H1 (cell line): ENCODE measurements around the gene NXPH2. TPM values are rescaled to one million over a fixed set of nuclear protein-coding genes. Genes with fewer than 3 reads are reported as not detected.
A peak's percentile ranks its signal among the peaks of the same experiment; 100 is the strongest.

ENCODE experiments used
- CTCF ChIA-PET: fragments of 300-600 bp; sonication (Branson Sonifier 250); formaldehyde crosslinking; loops from one replicate; lab custom pipeline; 2021; ENCODE audit not compliant: partially characterized antibody; lab: Charles Lee
- POLR2A ChIA-PET: fragments of 300-600 bp; sonication (Branson Sonifier 250); formaldehyde crosslinking; loops from one replicate; lab custom pipeline; 2021; ENCODE audit warnings: inconsistent platforms; ENCODE audit not compliant: partially characterized antibody; lab: Charles Lee
- DNase-seq, 2 experiments: peaks; one replicate each; pipeline versions ENCODE4 v3.0.0 to v3.0.0-alpha.2; 2010 to 2022; ENCODE audit warnings: low spot score in 2 of 2, low read depth in 1 of 2, mixed read lengths in 1 of 2
- FAIRE-seq: peaks from 2 replicates; lab custom pipeline; 2011; peaks lifted over from hg19 to GRCh38; lab: Jason Lieb, UNC
- H2AFZ ChIP-seq: 2 replicates; pipeline ENCODE4 v1.8.1; 2012; ENCODE audit warnings: low read length, inconsistent platforms
- H2AK5ac ChIP-seq: 2 replicates; pipeline ENCODE4 v1.6.1; 2013; ENCODE audit warnings: low read depth, low read length
- H2BK120ac ChIP-seq: replicated peaks from 2 replicates; pipeline ENCODE3; 2013; ENCODE audit warnings: low read depth, low read length, inconsistent platforms
- H2BK12ac ChIP-seq: 2 replicates; pipeline ENCODE4 v1.6.1; 2013; ENCODE audit warnings: low read depth, low read length
- H2BK15ac ChIP-seq: 2 replicates; pipeline ENCODE4 v1.6.1; 2013; ENCODE audit warnings: low read length
- H2BK20ac ChIP-seq: 2 replicates; pipeline ENCODE4 v1.6.1; 2013; ENCODE audit warnings: low read length
- H2BK5ac ChIP-seq: 2 replicates; pipeline ENCODE4 v1.6.1; 2013; ENCODE audit warnings: low read depth, low read length
- H3K14ac ChIP-seq: 2 replicates; pipeline ENCODE4 v1.6.1; 2013; ENCODE audit warnings: inconsistent platforms; ENCODE audit not compliant: insufficient read length
- H3K18ac ChIP-seq: 2 replicates; pipeline ENCODE4 v1.6.1; 2013; ENCODE audit warnings: low read length; ENCODE audit errors: extremely low read depth
- H3K23ac ChIP-seq: 2 replicates; pipeline ENCODE4 v1.6.1; 2013; ENCODE audit warnings: inconsistent platforms; ENCODE audit not compliant: insufficient read length
- H3K23me2 ChIP-seq: 2 replicates; pipeline ENCODE4 v1.6.1; 2013; ENCODE audit warnings: low read depth, low read length
- H3K27ac ChIP-seq: 2 replicates; pipeline ENCODE4 v1.6.1; 2011; ENCODE audit warnings: low read depth, low read length, inconsistent platforms
- H3K27me3 ChIP-seq, 4 experiments: replicated peaks in 1 of 4; 1 replicate in 1 of 4; 2 replicates in 3 of 4; pipeline versions ENCODE4 v1.6.1 to v1.8.1; 2011 to 2013; ENCODE audit warnings: low read length in 3 of 4, mild to moderate bottlenecking in 3 of 4, inconsistent platforms in 2 of 4, mixed read lengths in 2 of 4, moderate library complexity in 1 of 4; ENCODE audit not compliant: control insufficient read depth in 3 of 4, insufficient read depth in 3 of 4; ENCODE audit errors: extremely low read depth in 1 of 4
- H3K36me3 ChIP-seq, 4 experiments: 2 replicates each; pipeline versions ENCODE4 v1.6.1 to v1.8.1; 2011 to 2013; ENCODE audit warnings: mild to moderate bottlenecking in 4 of 4, low read length in 3 of 4, moderate library complexity in 2 of 4, control low read depth in 1 of 4, inconsistent platforms in 1 of 4; ENCODE audit not compliant: insufficient read depth in 4 of 4, control insufficient read depth in 2 of 4
- H3K4ac ChIP-seq: replicated peaks from 2 replicates; pipeline ENCODE3; 2013; ENCODE audit warnings: low read length, low read depth, mixed read lengths, inconsistent platforms; ENCODE audit not compliant: insufficient read length
- H3K4me1 ChIP-seq, 4 experiments: replicated peaks in 1 of 4; 1 replicate in 1 of 4; 2 replicates in 3 of 4; pipeline versions ENCODE4 v1.6.1 to v1.8.1; 2011 to 2013; ENCODE audit warnings: low read length in 3 of 4, inconsistent platforms in 2 of 4, mixed read lengths in 1 of 4; ENCODE audit not compliant: insufficient read depth in 4 of 4, control insufficient read depth in 3 of 4
- H3K4me2 ChIP-seq, 2 experiments: 2 replicates each; pipeline versions ENCODE4 v1.6.1 to v1.8.1; 2011 to 2013; ENCODE audit warnings: low read depth in 2 of 2, low read length in 2 of 2, control low read depth in 1 of 2, inconsistent platforms in 1 of 2, mild to moderate bottlenecking in 1 of 2; ENCODE audit not compliant: insufficient read depth in 1 of 2
- H3K4me3 ChIP-seq, 4 experiments: fragments of 200-600, 300-600 bp in 1 of 4; sonication (generic), shearing (Covaris generic), sonication (Bioruptor Twin) in 1 of 4; 2 replicates each; pipeline versions ENCODE4 v1.5.1 to v1.8.1; 2011 to 2016; ENCODE audit warnings: low read length in 4 of 4, low read depth in 3 of 4, control low read depth in 2 of 4, inconsistent platforms in 2 of 4, mild to moderate bottlenecking in 2 of 4, mixed read lengths in 1 of 4, moderate library complexity in 1 of 4; ENCODE audit not compliant: insufficient read depth in 2 of 4; ENCODE audit errors: extremely low read depth in 1 of 4
- H3K56ac ChIP-seq: replicated peaks from 2 replicates; pipeline ENCODE3; 2013; ENCODE audit warnings: low read depth, mild to moderate bottlenecking, mixed read lengths, low read length, inconsistent platforms; ENCODE audit not compliant: insufficient read length
- H3K79me1 ChIP-seq: 2 replicates; pipeline ENCODE4 v1.6.1; 2013; ENCODE audit warnings: low read depth, low read length, control low read depth
- H3K79me2 ChIP-seq, 2 experiments: 2 replicates each; pipeline versions ENCODE4 v1.6.1 to v1.8.1; 2012 to 2013; ENCODE audit warnings: low read length in 2 of 2, mild to moderate bottlenecking in 2 of 2, inconsistent platforms in 1 of 2; ENCODE audit not compliant: insufficient read depth in 2 of 2, control insufficient read depth in 1 of 2
- H3K9ac ChIP-seq, 4 experiments: replicated peaks in 1 of 4; 1 replicate in 1 of 4; 2 replicates in 3 of 4; pipeline versions ENCODE4 v1.6.1 to v1.8.1; 2011 to 2013; ENCODE audit warnings: low read depth in 3 of 4, low read length in 3 of 4, control low read depth in 2 of 4, mild to moderate bottlenecking in 2 of 4, moderate library complexity in 2 of 4, inconsistent platforms in 1 of 4; ENCODE audit errors: extremely low read depth in 1 of 4
- H3K9me3 ChIP-seq, 2 experiments: 2 replicates each; pipeline versions ENCODE4 v1.6.1 to v1.8.1; 2012 to 2013; ENCODE audit warnings: mild to moderate bottlenecking in 2 of 2, moderate library complexity in 2 of 2, control low read depth in 1 of 2, inconsistent platforms in 1 of 2, low read depth in 1 of 2, low read length in 1 of 2, mixed read lengths in 1 of 2; ENCODE audit not compliant: insufficient read depth in 2 of 2
- H4K20me1 ChIP-seq, 2 experiments: replicated peaks in 1 of 2; 2 replicates each; pipeline versions ENCODE3 to v1.8.1; 2011 to 2013; ENCODE audit warnings: inconsistent platforms in 2 of 2, low read length in 2 of 2, mild to moderate bottlenecking in 1 of 2; ENCODE audit not compliant: insufficient read depth in 2 of 2, control insufficient read depth in 1 of 2
- H4K5ac ChIP-seq: 2 replicates; pipeline ENCODE4 v1.6.1; 2013; ENCODE audit warnings: low read length, low read depth, mixed read lengths, inconsistent platforms; ENCODE audit not compliant: insufficient read length
- H4K8ac ChIP-seq: 2 replicates; pipeline ENCODE4 v1.8.0; 2013; ENCODE audit warnings: mild to moderate bottlenecking, moderate library complexity, low read length, inconsistent platforms; ENCODE audit not compliant: insufficient read depth; ENCODE audit errors: extremely low read depth
- H4K91ac ChIP-seq: replicated peaks from 2 replicates; pipeline ENCODE3; 2013; ENCODE audit warnings: low read length, mixed read lengths, inconsistent platforms; ENCODE audit not compliant: insufficient read length
- KDM5A ChIP-seq: fragments of 200-600 bp; IDR thresholded peaks from 2 replicates; pipeline ENCODE4 v1.7.1; 2012; ENCODE audit warnings: mild to moderate bottlenecking, low read length, inconsistent platforms, mixed read lengths
- NRF1 ChIP-seq: IDR thresholded peaks from 2 replicates; pipeline ENCODE4 v1.6.1; 2011; ENCODE audit warnings: mild to moderate bottlenecking, low read depth, low read length, improper control_type of control experiment
- RAD21 ChIP-seq, 2 experiments: IDR thresholded peaks in 1 of 2; conservative IDR thresholded peaks in 1 of 2; 2 replicates each; pipeline ENCODE4 v1.6.1; 2011; ENCODE audit warnings: low read depth in 2 of 2, low read length in 2 of 2, improper control_type of control experiment in 1 of 2, inconsistent platforms in 1 of 2, mild to moderate bottlenecking in 1 of 2, moderate library complexity in 1 of 2
- RXRA ChIP-seq: IDR thresholded peaks from 2 replicates; pipeline ENCODE4 v1.6.1; 2011; ENCODE audit warnings: low read depth, mild to moderate bottlenecking, low read length, moderate library complexity; ENCODE audit not compliant: insufficient read depth
- TEAD4 ChIP-seq: IDR thresholded peaks from 2 replicates; pipeline ENCODE4 v1.6.1; 2012; ENCODE audit warnings: low read depth, low read length, inconsistent platforms, mixed read lengths
- WGBS, 2 experiments: shearing (Covaris generic) in 1 of 2; methylation state at CpG; one replicate each; pipeline versions ENCODE4 v1.1.6 to v1.1.7; 2013 to 2015; ENCODE audit warnings: low lambda C conversion rate in 2 of 2, mixed read lengths in 2 of 2, inconsistent platforms in 1 of 2, low coverage in 1 of 2, missing lambda C conversion rate in 1 of 2; ENCODE audit not compliant: insufficient replicate concordance in 2 of 2, insufficient coverage in 1 of 2, insufficient read length in 1 of 2; ENCODE audit errors: extremely low coverage in 1 of 2, missing lambda C conversion rate in 1 of 2; 5-methylcytosine and 5-hydroxymethylcytosine counted together
- polyA plus RNA-seq, 7 experiments: library from polyadenylated mRNA; depleted of rRNA in 3 of 7; stranded (reverse) in 5 of 7; unstranded in 2 of 7; fragments of >200 nt in 5 of 7; fragments of 200-250 nt in 2 of 7; gene quantifications; 1 replicate in 5 of 7; 2 replicates in 1 of 7; 4 replicates in 1 of 7; pipeline versions ENCODE4 v1.2.1 to v1.2.3, GENCODE V29; 2011 to 2013; ENCODE audit warnings: missing spikeins in 2 of 7, mixed read lengths in 2 of 7
- total RNA-seq: library from RNA; stranded (reverse); fragmentation: NEBNext Ultra II Directional; extraction: Animal tissue kit (Norgen Biotek cat#: 25700); gene quantifications from 2 replicates; pipeline ENCODE4 v1.2.1, GENCODE V29; 2021

Gene NXPH2
- total and polyA plus RNA-seq, 2 of the 8 experiments (the other 6 are each of a cell fraction or from before 2014, with no cell fraction given): 1.9 to 6.9 TPM

DNA sequence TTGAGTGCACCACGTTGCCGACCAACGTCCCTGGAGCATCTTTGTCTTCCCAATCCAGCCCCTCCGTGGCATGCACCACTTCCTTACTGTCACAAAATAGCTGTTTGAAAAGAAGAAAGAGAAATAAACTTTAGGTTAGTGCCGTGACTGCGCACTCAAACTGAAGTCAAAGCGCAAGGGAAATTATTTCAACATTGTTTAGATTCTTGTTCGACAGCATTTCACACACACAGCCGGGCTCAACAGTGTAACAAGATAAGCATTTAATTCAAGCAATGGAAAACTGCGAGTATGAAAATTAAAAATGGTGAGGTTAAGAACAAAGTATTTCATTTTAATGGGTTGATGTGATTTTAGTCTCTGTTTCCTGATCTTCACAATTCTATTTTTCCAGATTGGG lies 108.6 kb downstream of the NXPH2 start:
- H3K56ac ChIP-seq: no peak overlapping the region
- peak overlapping the region; percentile 41; the same call in 1 of the 2 replicates for H2BK20ac ChIP-seq
- no peaks in the 10 kb centered on the region for H3K9me3 ChIP-seq
- peak overlapping the region in 1 of 2 experiments; percentile 61; a peak in 2 of 4 replicates for H3K4me2 ChIP-seq
- no peak overlapping the region for H3K27ac ChIP-seq
- H3K4me1 ChIP-seq: peaks cover 1 to 12% (median 10%) of the 10 kb centered on the region in 4 experiments
- peak overlapping the region; percentile 66; the same call in 1 of the 2 replicates for H3K18ac ChIP-seq
- CTCF ChIA-PET: no interaction called here
- H3K36me3 ChIP-seq: no peaks in the 10 kb centered on the region
- H4K5ac ChIP-seq: no peak overlapping the region
- H3K4me3 ChIP-seq: no peak overlapping the region
- FAIRE-seq (no peak), DNase-seq (no peak)
- H3K14ac ChIP-seq: no peak overlapping the region
- peak overlapping the region; percentile 66 for H2BK120ac ChIP-seq
- H4K91ac ChIP-seq: peak overlapping the region; percentile 36
- no peak overlapping the region for H2BK12ac ChIP-seq
- H3K79me2 ChIP-seq: no peaks in the 10 kb centered on the region
- no peak overlapping the region for H3K9ac ChIP-seq
- no peak overlapping the region for H2AK5ac ChIP-seq
- no peaks in the 10 kb centered on the region for H3K79me1 ChIP-seq
- no peak overlapping the region for H4K8ac ChIP-seq
- H3K27me3 ChIP-seq: no peaks in the 10 kb centered on the region
- TF ChIP-seq KDM5A: no peak
- TF ChIP-seq TEAD4: no peak
- TF ChIP-seq NRF1: no peak
- no peak for TF ChIP-seq RAD21 (IDR thresholded peaks at IDR 0.05 in 1 of 2, conservative IDR thresholded peaks at IDR 0.05 in 1 of 2; ENCODE audit: low read depth in 2 of 2, low read length in 2 of 2)
- TF ChIP-seq RXRA: no peak
- TF ChIP-seq, all 59 proteins: peak for 0
- Histone ChIP-seq H3K23ac (no peak overlapping the region), H2BK5ac (no peak overlapping the region), H2BK15ac (no peak overlapping the region), H2AFZ (no peak overlapping the region), H3K4ac (peak overlapping the region; percentile 34), H3K23me2 (no peaks in the 10 kb centered on the region), H4K20me1 (no peaks in the 10 kb centered on the region)
- POLR2A ChIA-PET: no interaction called here
- WGBS, 2 experiments: 85% methylated on average over 10 of the region's 10 CpGs; no CpG with 5 or more reads in 1 of the 2 experiments
